HepG2 (cell line): ENCODE results near the gene NFKBIL1. TPM values are rescaled to one million over a fixed set of nuclear protein-coding genes. Genes with fewer than 3 reads are reported as not detected.

ENCODE experiments used
- AGO1 ChIP-seq: fragments of 200-400 bp; formaldehyde crosslinking; IDR thresholded peaks from 2 replicates; pipeline ENCODE4 v1.6.1; 2017; ENCODE audit warnings: mild to moderate bottlenecking, low read depth, low read length, moderate library complexity; ENCODE audit not compliant: poor library complexity, severe bottlenecking
- ARID5B ChIP-seq: IDR thresholded peaks from 2 replicates; pipeline ENCODE4 v1.4.0; 2020; ENCODE audit warnings: mild to moderate bottlenecking, missing genetic modification reagents
- ATM ChIP-seq: fragments of 450-650 bp; IDR thresholded peaks from 2 replicates; pipeline ENCODE4 v1.7.1; 2017; ENCODE audit warnings: mild to moderate bottlenecking, borderline replicate concordance
- EEA1 ChIP-seq: sonication (generic); formaldehyde crosslinking; IDR thresholded peaks from 2 replicates; pipeline ENCODE4 v1.5.1; 2020; ENCODE audit warnings: mild to moderate bottlenecking, missing genetic modification reagents, borderline replicate concordance
- HNF4G ChIP-seq, 2 experiments: sonication (generic) in 1 of 2; formaldehyde crosslinking in 1 of 2; IDR thresholded peaks; 2 replicates each; pipeline versions ENCODE4 v1.4.0 to v1.6.1; 2011 to 2020; ENCODE audit warnings: borderline replicate concordance in 2 of 2, low read depth in 2 of 2, mild to moderate bottlenecking in 2 of 2, low read length in 1 of 2, missing genetic modification reagents in 1 of 2, moderate library complexity in 1 of 2
- HNRNPH1 ChIP-seq: fragments of 200-400 bp; formaldehyde crosslinking; optimal IDR thresholded peaks from 2 replicates; pipeline ENCODE3; 2017; ENCODE audit warnings: mild to moderate bottlenecking, low read depth, low read length
- HNRNPUL1 ChIP-seq: fragments of 200-400 bp; formaldehyde crosslinking; IDR thresholded peaks from 2 replicates; pipeline ENCODE4 v1.6.1; 2017; ENCODE audit warnings: low read depth, mild to moderate bottlenecking, low read length, moderate library complexity
- KLF15 ChIP-seq: sonication (generic); formaldehyde crosslinking; IDR thresholded peaks from 2 replicates; pipeline ENCODE4 v1.8.1; 2023; ENCODE audit warnings: borderline replicate concordance, mild to moderate bottlenecking, inconsistent platforms, missing genetic modification reagents, mixed read lengths
- MAFG ChIP-seq: sonication (generic); formaldehyde crosslinking; IDR thresholded peaks from 2 replicates; pipeline ENCODE4 v1.5.1; 2020; ENCODE audit warnings: mild to moderate bottlenecking, missing genetic modification reagents
- MEIS2 ChIP-seq: sonication (generic); formaldehyde crosslinking; IDR thresholded peaks from 2 replicates; pipeline ENCODE4 v1.9.0; 2021; ENCODE audit warnings: mild to moderate bottlenecking, missing genetic modification reagents
- NFRKB ChIP-seq: fragments of 450-650 bp; IDR thresholded peaks from 2 replicates; pipeline ENCODE4 v1.6.1; 2017
- NPAS2 ChIP-seq: sonication (generic); formaldehyde crosslinking; IDR thresholded peaks from 2 replicates; pipeline ENCODE4 v1.8.0; 2022; ENCODE audit warnings: mild to moderate bottlenecking, missing genetic modification reagents, borderline replicate concordance
- RBM22 ChIP-seq: fragments of 200-400 bp; formaldehyde crosslinking; optimal IDR thresholded peaks from 2 replicates; pipeline ENCODE3; 2017; ENCODE audit warnings: mild to moderate bottlenecking, low read length, moderate library complexity
- SCMH1 ChIP-seq: sonication (generic); formaldehyde crosslinking; IDR thresholded peaks from 2 replicates; pipeline ENCODE4 v1.9.0; 2021; ENCODE audit warnings: missing genetic modification reagents, mild to moderate bottlenecking, borderline replicate concordance
- SNAPC5 ChIP-seq: sonication (generic); formaldehyde crosslinking; IDR thresholded peaks from 2 replicates; pipeline ENCODE4 v1.8.1; 2023; ENCODE audit warnings: mild to moderate bottlenecking, missing genetic modification reagents, borderline replicate concordance
- SNRNP70 ChIP-seq: fragments of 200-400 bp; formaldehyde crosslinking; IDR thresholded peaks from 2 replicates; pipeline ENCODE4 v1.6.1; 2017; ENCODE audit warnings: mild to moderate bottlenecking, low read depth, low read length, moderate library complexity
- THRA ChIP-seq: sonication (generic); formaldehyde crosslinking; IDR thresholded peaks from 2 replicates; pipeline ENCODE4 v1.4.0; 2020; ENCODE audit warnings: missing genetic modification reagents, borderline replicate concordance
- TMF1 ChIP-seq: sonication (generic); formaldehyde crosslinking; IDR thresholded peaks from 2 replicates; pipeline ENCODE4 v1.8.1; 2022; ENCODE audit warnings: low read depth, missing genetic modification reagents
- ZBTB39 ChIP-seq: sonication (generic); formaldehyde crosslinking; IDR thresholded peaks from 2 replicates; pipeline ENCODE4 v1.5.0; 2020; ENCODE audit warnings: missing genetic modification reagents
- ZFP36L1 ChIP-seq: sonication (generic); formaldehyde crosslinking; IDR thresholded peaks from 2 replicates; pipeline ENCODE4 v1.8.0; 2022; ENCODE audit warnings: mild to moderate bottlenecking, missing genetic modification reagents, moderate library complexity
- ZNF431 ChIP-seq: sonication (generic); formaldehyde crosslinking; IDR thresholded peaks from 2 replicates; pipeline ENCODE4 v1.9.0; 2022; ENCODE audit warnings: missing genetic modification reagents, low read depth, mild to moderate bottlenecking, borderline replicate concordance
- ZNF567 ChIP-seq: sonication (generic); formaldehyde crosslinking; IDR thresholded peaks from 2 replicates; pipeline ENCODE4 v1.8.1; 2023; ENCODE audit warnings: mild to moderate bottlenecking, missing genetic modification reagents, borderline replicate concordance
- ZNF839 ChIP-seq: sonication (generic); formaldehyde crosslinking; IDR thresholded peaks from 2 replicates; pipeline ENCODE4 v1.4.0; 2020; ENCODE audit warnings: missing genetic modification reagents, mild to moderate bottlenecking, borderline replicate concordance
- polyA plus RNA-seq, 8 experiments: library from polyadenylated mRNA; depleted of rRNA in 3 of 8; stranded (reverse) in 7 of 8; unstranded in 1 of 8; fragments of >200 nt; fragmentation: Illumina TruSeq in 4 of 8; extraction: Trizol in 4 of 8; gene quantifications; 2 replicates each; pipeline versions ENCODE4 v1.2.1 to v1.2.3, GENCODE V29; 2011 to 2016; ENCODE audit warnings: low read depth in 4 of 8, missing spikeins in 1 of 8, mixed read lengths in 1 of 8; ENCODE audit not compliant: insufficient read depth in 1 of 8
- total RNA-seq, 5 experiments: library from RNA; depleted of rRNA; stranded (reverse); fragments of >200 nt; fragmentation: Illumina TruSeq; extraction: Trizol; gene quantifications; 2 replicates each; pipeline ENCODE4 v1.2.3, GENCODE V29; 2016; ENCODE audit warnings: low read depth in 1 of 5

NFKBIL1 gene
- total and polyA plus RNA-seq, 2 of the 13 experiments (the other 11 are each of a cell fraction or from before 2014, with no cell fraction given) = 9.7 to 19.5 TPM

GRCh38 chr6:31528821-31529328 lies 18.5 kb upstream of the NFKBIL1 start, which contains the start of gene MCCD1 (continued):
- TF ChIP-seq SNAPC5 (CRISPR knock-in tag) = no peak
- peak; percentile 64 for TF ChIP-seq AGO1
- peak; percentile 91 for TF ChIP-seq RBM22
- 0 out of 2 replicates have a peak, but pooled peaks have one; percentile 48 for TF ChIP-seq TMF1
- peak; percentile 8; the same call in 1 of the 2 replicates for TF ChIP-seq ARID5B
- no peak for TF ChIP-seq MEIS2 (CRISPR knock-in tag)
- no peak for TF ChIP-seq HNRNPUL1
- TF ChIP-seq NFRKB = no peak
- TF ChIP-seq EEA1 (CRISPR knock-in tag) = 0 out of 2 replicates have a peak, but pooled peaks have one; percentile 64
- TF ChIP-seq ZNF431 (CRISPR knock-in tag) = no peak
- no peak for TF ChIP-seq KLF15 (CRISPR knock-in tag)
- TF ChIP-seq MAFG (CRISPR knock-in tag) = no peak
- peak; percentile 72 for TF ChIP-seq HNRNPH1
- no peak for TF ChIP-seq HNF4G (IDR thresholded peaks at IDR 0.05; ENCODE audit: borderline replicate concordance, low read depth, low read length)
- no peak for TF ChIP-seq HNF4G (CRISPR knock-in tag; IDR thresholded peaks at IDR 0.05; ENCODE audit: borderline replicate concordance, low read depth)
- TF ChIP-seq SNRNP70 = no peak
- no peak for TF ChIP-seq ATM
- TF ChIP-seq ZNF839 (CRISPR knock-in tag) = no peak
- TF ChIP-seq ZNF567 (CRISPR knock-in tag) = no peak
- TF ChIP-seq SCMH1 = no peak
- no peak for TF ChIP-seq THRA (CRISPR knock-in tag)
- TF ChIP-seq NPAS2 (CRISPR knock-in tag) = no peak
- TF ChIP-seq ZBTB39 (CRISPR knock-in tag) = no peak
- TF ChIP-seq ZFP36L1 (CRISPR knock-in tag) = no peak
